Thyroid gland (tissue), 4 donors: ENCODE data around the gene OBP2B. TPM values are rescaled to one million over a fixed set of nuclear protein-coding genes. Genes with fewer than 3 reads are reported as not detected.
"Not testable (repeated sequence)": the region's sequence is repeated elsewhere in the genome, so short reads cannot be mapped to it uniquely, and the experiment has no call there.

Experiments
- DNase-seq, 2 donors: peaks; one replicate each; pipeline ENCODE4 v3.0.0-alpha.2; 2019
- H3K27ac ChIP-seq, 3 donors: fragments of 200-600 bp; sonication (generic); 1 replicate in 2 of 3; 2 replicates in 1 of 3; pipeline ENCODE4 v1.5.1; 2016 to 2019; ENCODE audit warnings: mild to moderate bottlenecking in 1 of 3, moderate library complexity in 1 of 3
- H3K27me3 ChIP-seq: fragments of 200-600 bp; sonication (generic); one replicate; pipeline ENCODE4 v1.5.1; 2019
- H3K36me3 ChIP-seq, 2 donors: fragments of 200-600 bp; sonication (generic); one replicate each; pipeline ENCODE4 v1.5.1; 2016 to 2019
- H3K4me1 ChIP-seq, 2 donors: fragments of 200-600 bp; sonication (generic); one replicate each; pipeline ENCODE4 v1.5.1; 2017 to 2019
- H3K4me3 ChIP-seq, 3 donors: fragments of 200-600 bp; sonication (generic); replicated peaks in 1 of 3; 1 replicate in 2 of 3; 2 replicates in 1 of 3; pipeline ENCODE4 v1.5.1; 2016; ENCODE audit warnings: mild to moderate bottlenecking in 1 of 3
- H3K9me3 ChIP-seq: fragments of 200-600 bp; sonication (generic); one replicate; pipeline ENCODE4 v1.5.1; 2017
- POLR2A ChIP-seq, 2 donors: fragments of 450-650 bp; IDR thresholded peaks; one replicate each; pipeline ENCODE4 v1.6.1; 2017; ENCODE audit warnings: antibody characterized with exemption in 2 of 2, mild to moderate bottlenecking in 2 of 2, moderate library complexity in 1 of 2
- WGBS, 2 donors: methylation state at CpG; one replicate each; pipeline ENCODE4 v1.1.5; 2017; 5-methylcytosine and 5-hydroxymethylcytosine counted together
- intact Hi-C: fragments of 100-400 bp; cut with DNase I; formaldehyde crosslinking; loops from one replicate; pipeline ENCODE4 v1.15.1; 2023
- total RNA-seq, 4 donors: library from RNA; depleted of rRNA; stranded (reverse); fragments of >200 nt; gene quantifications; one replicate each; pipeline ENCODE4 v1.2.3, GENCODE V29; 2016
- TF ChIP-seq, protein P1 (sequence below), 6 experiments: fragments of 200-600 bp in 3 of 6; fragments of 450-650 bp in 3 of 6; sonication (generic) in 3 of 6; IDR thresholded peaks; one replicate each; pipeline ENCODE4 v1.5.1; 2016 to 2019; ENCODE audit warnings: antibody characterized with exemption in 6 of 6, mild to moderate bottlenecking in 2 of 6, inconsistent platforms in 1 of 6, moderate library complexity in 1 of 6

Gene OBP2B, protein sequence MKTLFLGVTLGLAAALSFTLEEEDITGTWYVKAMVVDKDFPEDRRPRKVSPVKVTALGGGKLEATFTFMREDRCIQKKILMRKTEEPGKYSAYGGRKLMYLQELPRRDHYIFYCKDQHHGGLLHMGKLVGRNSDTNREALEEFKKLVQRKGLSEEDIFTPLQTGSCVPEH
- not detected for total RNA-seq

DNA sequence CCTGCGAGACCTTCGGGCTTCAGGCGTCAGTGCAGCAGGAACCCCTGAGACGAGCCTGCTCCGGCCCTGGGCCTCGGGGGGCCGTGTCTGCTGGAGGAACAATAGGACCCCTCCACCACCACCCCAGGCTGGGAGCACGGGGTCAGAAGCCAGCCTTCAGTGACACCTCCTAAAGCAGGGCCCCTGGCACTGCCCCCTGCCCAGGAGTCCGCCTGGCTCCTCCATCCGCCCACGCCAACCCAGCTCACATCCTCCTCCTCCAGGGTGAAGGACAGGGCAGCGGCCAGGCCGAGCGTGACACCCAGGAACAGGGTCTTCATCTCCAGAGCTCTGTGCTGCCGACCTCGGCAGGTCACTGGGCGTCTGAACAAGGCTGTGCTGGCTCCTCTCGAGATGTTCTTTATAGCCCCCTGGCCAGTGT is at the start of gene OBP2B:
OBP2B (minus strand) TSS at position 371 of the 421 bp plus-strand sequence; CDS start at position 320, 51 bp downstream.
- H3K36me3 ChIP-seq, H3K9me3 ChIP-seq, H3K27ac ChIP-seq, H3K4me1 ChIP-seq, H3K4me3 ChIP-seq, H3K27me3 ChIP-seq, DNase-seq, intact Hi-C loops: not testable (repeated sequence)
- WGBS, 2 donors, result 90% methylated on average over 2 of the region's 18 CpGs; no CpG with 5 or more reads in 1 of the 2 donors

DNA sequence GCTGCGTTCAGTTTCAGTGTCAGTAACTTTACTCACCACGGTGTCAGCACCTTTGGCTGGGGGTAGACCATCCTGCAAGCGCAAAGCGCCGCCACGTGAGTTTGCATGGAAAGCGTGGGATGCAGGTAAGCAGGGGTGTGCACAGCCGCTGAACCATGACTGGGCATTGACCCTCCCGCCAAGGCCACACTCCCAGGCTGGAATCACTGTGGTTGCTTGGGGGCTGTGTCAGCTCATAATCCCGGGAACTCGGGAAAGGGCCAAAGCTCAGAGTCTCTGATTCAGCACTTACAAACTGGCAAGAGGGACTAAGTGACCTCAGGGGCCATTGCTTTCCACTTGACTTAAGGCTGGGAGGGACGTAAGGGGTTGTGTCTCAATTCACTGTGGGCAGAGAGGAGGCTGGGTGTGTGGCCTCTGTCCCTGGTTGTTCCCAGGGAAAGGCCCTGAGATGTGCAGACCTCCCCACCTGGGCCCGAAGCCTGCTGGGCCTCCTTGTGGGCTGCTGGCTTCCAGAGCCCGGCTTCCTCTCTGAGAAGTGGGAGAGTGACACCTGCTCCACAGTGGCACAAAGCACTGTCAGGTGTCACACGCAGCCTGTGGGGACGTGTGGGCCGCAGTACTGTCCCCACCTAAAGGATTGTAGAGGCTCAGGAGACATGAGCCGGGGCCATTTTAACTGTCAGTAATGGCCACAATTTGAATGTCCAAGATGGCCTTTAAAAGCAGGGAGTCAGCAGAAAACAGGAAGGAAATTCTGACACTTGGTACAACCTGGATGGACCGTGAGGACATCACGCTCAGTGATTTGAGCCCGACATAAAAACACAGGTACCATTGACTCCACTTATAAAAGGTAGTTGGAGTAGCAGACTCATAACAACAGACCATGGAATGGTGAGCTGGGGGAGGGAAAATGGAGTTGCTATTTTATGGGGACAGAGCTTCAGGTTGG is 49.3 kb upstream of the OBP2B start:
- DNase-seq, result peak; percentile 79 to 86
- 48 to 62% methylated on average over 19 to 21 of the region's 21 CpGs for WGBS, 2 donors
- Histone ChIP-seq H3K4me3 (no peak overlapping the region), H3K27me3 (no peaks in the 10 kb centered on the region), H3K4me1 (peaks cover 35 to 50% of the 10 kb centered on the region in 2 donors), H3K9me3 (no peaks in the 10 kb centered on the region), H3K36me3 (no peaks in the 10 kb centered on the region), H3K27ac (peak overlapping the region; percentile 77 to 85 (median 78))
- intact Hi-C loops, result loop anchor here (5.0 kb wide), 1 partner anchor 71 kb away; no protein-coding TSS in a partner anchor
- TF ChIP-seq, protein P1, sequence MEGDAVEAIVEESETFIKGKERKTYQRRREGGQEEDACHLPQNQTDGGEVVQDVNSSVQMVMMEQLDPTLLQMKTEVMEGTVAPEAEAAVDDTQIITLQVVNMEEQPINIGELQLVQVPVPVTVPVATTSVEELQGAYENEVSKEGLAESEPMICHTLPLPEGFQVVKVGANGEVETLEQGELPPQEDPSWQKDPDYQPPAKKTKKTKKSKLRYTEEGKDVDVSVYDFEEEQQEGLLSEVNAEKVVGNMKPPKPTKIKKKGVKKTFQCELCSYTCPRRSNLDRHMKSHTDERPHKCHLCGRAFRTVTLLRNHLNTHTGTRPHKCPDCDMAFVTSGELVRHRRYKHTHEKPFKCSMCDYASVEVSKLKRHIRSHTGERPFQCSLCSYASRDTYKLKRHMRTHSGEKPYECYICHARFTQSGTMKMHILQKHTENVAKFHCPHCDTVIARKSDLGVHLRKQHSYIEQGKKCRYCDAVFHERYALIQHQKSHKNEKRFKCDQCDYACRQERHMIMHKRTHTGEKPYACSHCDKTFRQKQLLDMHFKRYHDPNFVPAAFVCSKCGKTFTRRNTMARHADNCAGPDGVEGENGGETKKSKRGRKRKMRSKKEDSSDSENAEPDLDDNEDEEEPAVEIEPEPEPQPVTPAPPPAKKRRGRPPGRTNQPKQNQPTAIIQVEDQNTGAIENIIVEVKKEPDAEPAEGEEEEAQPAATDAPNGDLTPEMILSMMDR (IDR thresholded peaks at IDR 0.05), result no peak
- TF ChIP-seq POLR2A (IDR thresholded peaks at IDR 0.05), result peak in 1 of 2 donors; percentile 6

DNA sequence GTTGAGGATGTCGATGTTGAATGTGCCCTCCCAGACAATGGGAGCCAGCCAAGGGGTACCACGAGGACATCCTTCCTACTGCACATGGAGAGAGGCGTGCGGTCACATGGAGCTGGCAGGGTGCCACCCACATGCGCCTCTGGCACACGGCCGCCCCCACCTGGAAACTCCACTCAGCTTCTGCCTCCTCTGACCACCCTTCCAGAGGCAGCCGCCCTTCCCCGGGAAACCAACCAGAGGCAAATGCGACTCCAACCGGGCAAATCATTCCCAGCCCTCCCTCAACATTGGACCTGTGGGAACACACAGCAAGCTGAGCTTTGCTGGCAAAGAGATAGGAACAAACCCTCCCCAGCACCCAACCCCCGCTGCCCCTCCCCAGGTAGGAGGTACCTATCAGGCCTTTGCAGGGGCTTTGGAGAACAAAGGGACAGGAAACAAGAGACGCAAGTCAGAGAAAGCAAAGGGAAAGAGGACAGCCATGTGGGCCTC is 48.5 kb upstream of the OBP2B start:
- no peak for TF ChIP-seq POLR2A (IDR thresholded peaks at IDR 0.05)
- TF ChIP-seq, protein P1 (IDR thresholded peaks at IDR 0.05), result no peak
- Histone ChIP-seq H3K36me3 (no peaks in the 10 kb centered on the region), H3K27me3 (no peaks in the 10 kb centered on the region), H3K27ac (peak overlapping the region; percentile 77 to 85 (median 78)), H3K4me3 (no peak overlapping the region), H3K4me1 (peaks cover 43 to 58% of the 10 kb centered on the region in 2 donors), H3K9me3 (no peaks in the 10 kb centered on the region)
- 25 to 54% methylated on average over 6 to 11 of the region's 13 CpGs for WGBS, 2 donors
- peak; percentile 77 to 80 for DNase-seq
- intact Hi-C loops, result loop anchor here (5.0 kb wide), 1 partner anchor 70 kb away; no protein-coding TSS in a partner anchor

DNA sequence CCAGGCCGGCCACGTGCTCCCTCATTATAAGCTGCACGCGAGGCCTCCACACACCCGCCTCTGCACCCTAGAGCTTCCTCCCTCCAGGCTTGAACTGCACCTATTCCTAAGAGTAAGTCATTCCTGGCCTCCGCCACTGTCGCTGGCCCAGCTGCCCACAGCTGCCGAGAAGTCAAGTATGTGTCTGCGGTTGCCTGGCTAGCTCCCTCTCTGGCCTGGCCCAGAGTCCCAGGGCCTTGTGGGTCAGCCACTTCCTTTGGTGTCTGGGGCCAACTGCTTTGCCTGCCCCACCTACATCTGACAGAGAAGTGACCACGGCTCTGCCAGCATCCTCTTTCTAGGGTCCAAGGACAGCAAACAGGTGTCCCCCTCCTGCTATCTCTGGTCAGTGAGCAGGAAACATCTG is 47.6 kb upstream of the OBP2B start:
- Histone ChIP-seq H3K27ac (peak overlapping the region; percentile 77 to 85 (median 78)), H3K4me3 (no peak overlapping the region), H3K36me3 (no peaks in the 10 kb centered on the region), H3K27me3 (no peaks in the 10 kb centered on the region), H3K9me3 (no peaks in the 10 kb centered on the region), H3K4me1 (peaks cover 51 to 66% of the 10 kb centered on the region in 2 donors)
- intact Hi-C loops, result loop anchor here (5.0 kb wide), 1 partner anchor 69 kb away; no protein-coding TSS in a partner anchor
- WGBS, 2 donors, result 72 to 80% methylated on average over 7 to 10 of the region's 10 CpGs
- peak in 1 of 2 donors; percentile 42 for DNase-seq
- no peak for TF ChIP-seq POLR2A (IDR thresholded peaks at IDR 0.05)
- TF ChIP-seq, protein P1 (IDR thresholded peaks at IDR 0.05), result no peak

DNA sequence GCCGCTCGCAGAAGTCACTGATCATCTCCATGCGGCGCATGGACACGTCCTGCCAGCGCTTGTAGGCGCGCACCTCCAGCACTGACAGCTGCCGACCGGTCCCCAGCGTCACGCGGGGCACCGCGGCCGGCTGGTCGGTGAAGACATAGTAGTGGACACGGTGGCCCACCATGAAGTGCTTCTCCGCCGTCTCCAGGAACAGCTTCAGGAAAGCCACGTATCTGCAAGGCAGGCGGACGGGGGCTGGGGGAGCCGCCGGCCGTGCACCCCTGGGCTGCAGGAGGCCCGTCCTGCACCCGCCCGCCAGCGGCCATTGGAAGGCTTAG is 47.0 kb upstream of the OBP2B start:
- Histone ChIP-seq H3K36me3 (no peaks in the 10 kb centered on the region), H3K27ac (peak overlapping the region in 2 of 3 donors; percentile 78 to 85), H3K9me3 (no peaks in the 10 kb centered on the region), H3K4me1 (peaks cover 57 to 72% of the 10 kb centered on the region in 2 donors), H3K4me3 (no peak overlapping the region), H3K27me3 (no peaks in the 10 kb centered on the region)
- no peak for DNase-seq
- intact Hi-C loops, result loop anchor here (5.0 kb wide), 1 partner anchor 69 kb away; no protein-coding TSS in a partner anchor
- TF ChIP-seq, protein P1 (IDR thresholded peaks at IDR 0.05), result no peak
- no peak for TF ChIP-seq POLR2A (IDR thresholded peaks at IDR 0.05)
- 94 to 99% methylated on average over 9 to 23 of the region's 30 CpGs for WGBS, 2 donors
